Activated CD4-positive, alpha-beta T cell treated with anti-CD3 and anti-CD28 coated beads, Interleukin-2, Interleukin-4, amounts not matched to agents 100 ng/mL and 50 ng/mL, durations not matched to agents 16 hours and 8 hours (primary cell): Measurements from ENCODE around the gene REM2.

Experiments used
- DNase-seq: peaks from one replicate; pipeline ENCODE4 v3.0.0-alpha.2; 2020; ENCODE audit warnings: low spot score

REM2 gene

GRCh38 chr14:22872833-22873520, 10.0 kb upstream of the REM2 start:
- DNase-seq: no peak

- no peak for DNase-seq
Measured at GRCh38 chr14:22875003-22875747, 7.8 kb upstream of the REM2 start.

GRCh38 chr14:22875748-22876319, 7.2 kb upstream of the REM2 start:
- no peak for DNase-seq

- no peak for DNase-seq
Measured at GRCh38 chr14:22877000-22877501, 6.0 kb upstream of the REM2 start.

- no peak for DNase-seq
Measured at GRCh38 chr14:22878271-22879246, 4.5 kb upstream of the REM2 start.

- no peak for DNase-seq
Measured at GRCh38 chr14:22882064-22882463, 958 bp upstream of the REM2 start.

GRCh38 chr14:22882529-22883172, 371 bp upstream of the REM2 start:
- DNase-seq: no peak

- no peak for DNase-seq
Measured at GRCh38 chr14:22884076-22884737, 1.2 kb downstream of the REM2 start.

- no peak for DNase-seq
Measured at GRCh38 chr14:22884738-22885523, 1.9 kb downstream of the REM2 start.

GRCh38 chr14:22885975-22886374, 3.0 kb downstream of the REM2 start:
- DNase-seq: no peak

GRCh38 chr14:22886500-22887259, 3.7 kb downstream of the REM2 start:
- DNase-seq: peak; percentile 75

GRCh38 chr14:22887260-22887989, 4.4 kb downstream of the REM2 start:
- peak; percentile 50 for DNase-seq

GRCh38 chr14:22887990-22888378, 5.0 kb downstream of the REM2 start:
- DNase-seq: no peak

- DNase-seq: no peak
Measured at GRCh38 chr14:22888662-22889061, 5.6 kb downstream of the REM2 start.

- no peak for DNase-seq
Measured at GRCh38 chr14:22890416-22890815, 7.4 kb downstream of the REM2 start.

- no peak for DNase-seq
Measured at GRCh38 chr14:22892488-22892887, 9.5 kb downstream of the REM2 start.

- DNase-seq: no peak
Measured at GRCh38 chr14:22893706-22894105, 10.7 kb downstream of the REM2 start.

GRCh38 chr14:22895402-22895801, 12.4 kb downstream of the REM2 start:
- no peak for DNase-seq

GRCh38 chr14:22896356-22896755, 13.3 kb downstream of the REM2 start:
- no peak for DNase-seq
